WTC11 (cell line): ENCODE data around the gene CHD6. TPM values are rescaled to one million over a fixed set of nuclear protein-coding genes. Genes with fewer than 3 reads are reported as not detected.

Experiments used
- ATAC-seq: fragments of 200-7000 bp; cut with Tn5 transposase; 2 replicates; pipeline ENCODE4 v1.10.0; 2021; ENCODE audit warnings: mild to moderate bottlenecking, moderate library complexity
- CTCF ChIA-PET: fragments of 300-600 bp; sonication (Branson Sonifier 250); formaldehyde crosslinking; loops from one replicate; lab custom pipeline; 2021; ENCODE audit warnings: antibody characterized with exemption; lab: Charles Lee
- POLR2A ChIA-PET: fragments of 350-600 bp; sonication (Branson Sonifier 250); formaldehyde crosslinking; loops from one replicate; lab custom pipeline; 2021; ENCODE audit warnings: antibody characterized with exemption; lab: Charles Lee
- DNase-seq: peaks from one replicate; pipeline ENCODE4 v3.0.0; 2021; ENCODE audit warnings: low spot score
- H3K27ac Mint-ChIP-seq: 2 replicates; pipeline ENCODE4 v1.8.0; 2021; ENCODE audit warnings: mixed read lengths
- H3K27me3 Mint-ChIP-seq: 2 replicates; pipeline ENCODE4 v1.8.0; 2021; ENCODE audit warnings: low read depth, mild to moderate bottlenecking, moderate library complexity, mixed read lengths
- H3K36me3 Mint-ChIP-seq: 2 replicates; pipeline ENCODE4 v1.8.0; 2021; ENCODE audit warnings: mixed read lengths
- H3K4me1 Mint-ChIP-seq: 2 replicates; pipeline ENCODE4 v1.8.0; 2022; ENCODE audit warnings: mixed read lengths
- H3K4me3 Mint-ChIP-seq: 2 replicates; pipeline ENCODE4 v1.8.0; 2021; ENCODE audit warnings: mild to moderate bottlenecking, moderate library complexity, mixed read lengths
- H3K9me3 Mint-ChIP-seq: 2 replicates; pipeline ENCODE4 v1.8.0; 2021; ENCODE audit warnings: mixed read lengths
- ARID4B ChIP-seq: sonication (generic); formaldehyde crosslinking; IDR thresholded peaks from 2 replicates; pipeline ENCODE4 v1.8.0; 2023; ENCODE audit warnings: missing genetic modification reagents, mild to moderate bottlenecking, borderline replicate concordance
- CBFB ChIP-seq: sonication (generic); formaldehyde crosslinking; IDR thresholded peaks from 2 replicates; pipeline ENCODE4 v1.8.1; 2022; ENCODE audit warnings: mild to moderate bottlenecking, low read depth, missing genetic modification reagents
- CREB1 ChIP-seq: sonication (generic); formaldehyde crosslinking; IDR thresholded peaks from 2 replicates; pipeline ENCODE4 v1.8.0; 2023; ENCODE audit warnings: mild to moderate bottlenecking, missing genetic modification reagents
- CREM ChIP-seq: sonication (generic); formaldehyde crosslinking; IDR thresholded peaks from 2 replicates; pipeline ENCODE4 v1.8.1; 2022; ENCODE audit warnings: mild to moderate bottlenecking, missing genetic modification reagents, moderate library complexity
- GTF2I ChIP-seq: fragments of 250-450 bp; sonication (Bioruptor Pico); conservative IDR thresholded peaks from 2 replicates; pipeline ENCODE4 v1.4.0; 2021; ENCODE audit warnings: mild to moderate bottlenecking
- JAZF1 ChIP-seq: fragments of 250-450 bp; sonication (Bioruptor Pico); IDR thresholded peaks from 2 replicates; pipeline ENCODE4 v1.9.0; 2021; ENCODE audit warnings: moderate library complexity, mild to moderate bottlenecking, inconsistent platforms
- KAT7 ChIP-seq: sonication (generic); formaldehyde crosslinking; IDR thresholded peaks from 2 replicates; pipeline ENCODE4 v1.8.1; 2023; ENCODE audit warnings: missing genetic modification reagents, mild to moderate bottlenecking, borderline replicate concordance
- MYBL2 ChIP-seq: sonication (generic); formaldehyde crosslinking; IDR thresholded peaks from 2 replicates; pipeline ENCODE4 v1.8.1; 2023; ENCODE audit warnings: mild to moderate bottlenecking, moderate library complexity, missing genetic modification reagents
- NFYB ChIP-seq: sonication (generic); formaldehyde crosslinking; conservative IDR thresholded peaks from 2 replicates; pipeline ENCODE4 v1.8.0; 2022; ENCODE audit warnings: low read depth, missing genetic modification reagents
- NR1H2 ChIP-seq: sonication (generic); formaldehyde crosslinking; IDR thresholded peaks from 2 replicates; pipeline ENCODE4 v1.9.0; 2021; ENCODE audit warnings: mild to moderate bottlenecking, moderate library complexity, missing genetic modification reagents
- NR3C1 ChIP-seq: sonication (generic); formaldehyde crosslinking; conservative IDR thresholded peaks from 2 replicates; pipeline ENCODE4 v1.8.1; 2023; ENCODE audit warnings: low read depth, mild to moderate bottlenecking, missing genetic modification reagents
- RORB ChIP-seq: fragments of 250-450 bp; sonication (Bioruptor Pico); IDR thresholded peaks from 2 replicates; pipeline ENCODE4 v1.9.0; 2021; ENCODE audit warnings: mild to moderate bottlenecking
- SMAD3 ChIP-seq: sonication (generic); formaldehyde crosslinking; IDR thresholded peaks from 2 replicates; pipeline ENCODE4 v1.8.0; 2022; ENCODE audit warnings: missing genetic modification reagents, mild to moderate bottlenecking, borderline replicate concordance
- TEAD4 ChIP-seq: sonication (generic); formaldehyde crosslinking; IDR thresholded peaks from 2 replicates; pipeline ENCODE4 v1.8.0; 2022; ENCODE audit warnings: mild to moderate bottlenecking, missing genetic modification reagents
- ZNF396 ChIP-seq: fragments of 250-450 bp; sonication (Bioruptor Pico); IDR thresholded peaks from 2 replicates; pipeline ENCODE4 v1.8.0; 2021; ENCODE audit warnings: mild to moderate bottlenecking, moderate library complexity, borderline replicate concordance
- total RNA-seq: library from RNA; stranded (reverse); gene quantifications from 3 replicates; pipeline ENCODE4 v1.2.3, GENCODE V29; 2021
- TF ChIP-seq, protein P1 (sequence below): sonication (generic); formaldehyde crosslinking; conservative IDR thresholded peaks from 2 replicates; pipeline ENCODE4 v1.8.1; 2022; ENCODE audit warnings: mild to moderate bottlenecking, missing genetic modification reagents
- TF ChIP-seq, protein P2 (sequence below): sonication (generic); formaldehyde crosslinking; IDR thresholded peaks from 2 replicates; pipeline ENCODE4 v1.8.1; 2023; ENCODE audit warnings: mild to moderate bottlenecking, moderate library complexity, missing genetic modification reagents
- TF ChIP-seq, protein P3 (sequence below): fragments of 250-450 bp; sonication (Bioruptor Pico); conservative IDR thresholded peaks from 2 replicates; pipeline ENCODE4 v1.9.0; 2021; ENCODE audit warnings: mild to moderate bottlenecking

Gene CHD6
- total RNA-seq, 1 experiment from 2014 or later: 52.1 TPM

DNA sequence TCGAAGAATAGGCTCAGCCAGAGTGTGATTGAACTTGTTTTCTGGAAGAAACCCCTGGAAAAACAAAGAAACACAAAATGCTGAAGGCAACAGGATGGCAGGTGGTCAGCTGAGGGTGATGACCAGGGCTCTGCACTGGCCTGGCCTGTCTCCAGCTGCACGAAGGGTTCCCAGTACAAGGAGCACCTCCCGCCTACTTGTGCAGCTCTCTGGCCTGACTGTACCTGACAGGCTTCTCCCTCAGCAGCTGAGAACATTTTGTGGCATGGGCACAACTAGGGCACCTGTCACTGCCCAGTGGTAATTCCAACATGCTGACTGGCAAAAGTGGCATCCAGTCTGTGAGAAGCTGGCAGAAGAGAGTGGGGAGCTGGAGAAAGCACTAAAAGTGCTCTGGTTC is 212.7 kb downstream of the CHD6 start:
- Mint-ChIP-seq H3K27ac (no peak overlapping the region), H3K9me3 (no peaks in the 10 kb centered on the region), H3K36me3 (peaks cover 50% of the 10 kb centered on the region), H3K4me3 (no peak overlapping the region), H3K27me3 (no peaks in the 10 kb centered on the region), H3K4me1 (0 out of 2 replicates have a peak, but pooled peaks cover 3% of the 10 kb centered on the region)
- TF ChIP-seq GTF2I (no peak), NR1H2 (no peak)
- DNase-seq (no peak), ATAC-seq (no peak)
- CTCF ChIA-PET: no interaction called here
- POLR2A ChIA-PET: no interaction called here

GRCh38 chr20:41403604-41404003 is 214.6 kb downstream of the CHD6 start:
- H3K36me3 Mint-ChIP-seq: peaks cover 35% of the 10 kb centered on the region
- ATAC-seq: no peak
- ChIA-PET CTCF (no interaction called here), POLR2A (no interaction called here)
- no peak overlapping the region for H3K27ac Mint-ChIP-seq
- H3K4me3 Mint-ChIP-seq: no peak overlapping the region
- DNase-seq: no peak
- no peaks in the 10 kb centered on the region for H3K27me3 Mint-ChIP-seq
- no peak for TF ChIP-seq GTF2I
- TF ChIP-seq, protein P1, sequence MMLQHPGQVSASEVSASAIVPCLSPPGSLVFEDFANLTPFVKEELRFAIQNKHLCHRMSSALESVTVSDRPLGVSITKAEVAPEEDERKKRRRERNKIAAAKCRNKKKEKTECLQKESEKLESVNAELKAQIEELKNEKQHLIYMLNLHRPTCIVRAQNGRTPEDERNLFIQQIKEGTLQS (CRISPR knock-in tag): no peak
- TF ChIP-seq JAZF1: no peak
- no peak for TF ChIP-seq TEAD4
- TF ChIP-seq KAT7: no peak
- no peak for TF ChIP-seq ARID4B (CRISPR knock-in tag)
- TF ChIP-seq SMAD3: no peak
- no peak for TF ChIP-seq ZNF396
- TF ChIP-seq NFYB (CRISPR knock-in tag): no peak
- TF ChIP-seq RORB (CRISPR knock-in tag): no peak
- TF ChIP-seq, protein P2, sequence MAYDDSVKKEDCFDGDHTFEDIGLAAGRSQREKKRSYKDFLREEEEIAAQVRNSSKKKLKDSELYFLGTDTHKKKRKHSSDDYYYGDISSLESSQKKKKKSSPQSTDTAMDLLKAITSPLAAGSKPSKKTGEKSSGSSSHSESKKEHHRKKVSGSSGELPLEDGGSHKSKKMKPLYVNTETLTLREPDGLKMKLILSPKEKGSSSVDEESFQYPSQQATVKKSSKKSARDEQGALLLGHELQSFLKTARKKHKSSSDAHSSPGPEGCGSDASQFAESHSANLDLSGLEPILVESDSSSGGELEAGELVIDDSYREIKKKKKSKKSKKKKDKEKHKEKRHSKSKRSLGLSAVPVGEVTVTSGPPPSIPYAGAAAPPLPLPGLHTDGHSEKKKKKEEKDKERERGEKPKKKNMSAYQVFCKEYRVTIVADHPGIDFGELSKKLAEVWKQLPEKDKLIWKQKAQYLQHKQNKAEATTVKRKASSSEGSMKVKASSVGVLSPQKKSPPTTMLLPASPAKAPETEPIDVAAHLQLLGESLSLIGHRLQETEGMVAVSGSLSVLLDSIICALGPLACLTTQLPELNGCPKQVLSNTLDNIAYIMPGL (CRISPR knock-in tag): no peak
- no peak for TF ChIP-seq CREM (CRISPR knock-in tag)
- no peak for TF ChIP-seq MYBL2
- TF ChIP-seq, protein P3, sequence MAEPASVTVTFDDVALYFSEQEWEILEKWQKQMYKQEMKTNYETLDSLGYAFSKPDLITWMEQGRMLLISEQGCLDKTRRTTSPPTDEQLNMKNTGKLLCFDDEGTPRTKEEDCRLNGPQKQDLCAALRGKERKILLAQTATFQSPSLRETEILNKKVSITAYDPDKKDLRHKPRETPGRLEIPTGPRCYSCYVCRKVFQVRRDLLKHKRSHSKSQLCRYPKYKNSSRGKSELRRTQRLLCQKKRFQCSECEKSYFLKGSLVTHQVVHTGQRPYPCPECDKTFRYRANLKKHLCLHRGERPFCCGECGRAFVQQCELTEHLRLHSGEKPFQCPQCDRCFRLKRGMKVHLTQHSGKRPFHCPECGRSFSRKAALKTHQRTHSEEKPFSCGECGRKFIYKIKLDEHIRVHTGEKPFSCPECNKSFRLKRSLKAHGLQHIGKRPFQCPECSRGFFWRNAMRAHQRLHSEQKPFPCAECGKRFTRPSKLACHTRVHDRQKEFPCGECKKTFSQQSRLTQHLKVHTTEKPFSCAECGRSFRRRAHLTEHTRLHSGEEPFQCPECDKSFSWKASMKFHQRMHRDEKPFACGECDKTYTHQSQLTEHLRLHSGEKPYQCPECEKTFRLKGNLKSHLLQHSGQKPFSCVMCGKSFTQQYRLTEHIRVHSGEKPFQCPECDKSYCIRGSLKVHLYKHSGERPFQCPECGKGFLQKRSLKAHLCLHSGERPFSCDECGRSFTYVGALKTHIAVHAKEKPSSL (CRISPR knock-in tag): no peak
- no peak for TF ChIP-seq CREB1 (CRISPR knock-in tag)
- no peak for TF ChIP-seq CBFB (CRISPR knock-in tag)
- no peak for TF ChIP-seq NR3C1
- 0 out of 2 replicates have a peak, but pooled peaks cover 3% of the 10 kb centered on the region for H3K4me1 Mint-ChIP-seq
- no peaks in the 10 kb centered on the region for H3K9me3 Mint-ChIP-seq
